GM12878 (cell line): Measurements from ENCODE around the gene OR10G2. TPM values are rescaled to one million over a fixed set of nuclear protein-coding genes. Genes with fewer than 3 reads are reported as not detected.

Source experiments
- ATAC-seq: fragments of 200-7000 bp; cut with Tn5 transposase; 3 replicates; pipeline ENCODE4 v1.9.1; 2020; ENCODE audit warnings: mild to moderate bottlenecking, moderate library complexity
- BruUV-seq: library from RNA; stranded (reverse); fragments of 400-500 nt; replicated peaks from 2 replicates; lab custom pipeline; 2021; lab: Mats Ljungman, UMichigan
- CTCF ChIA-PET: fragments of 300-600 bp; sonication (Branson Sonifier 250); formaldehyde crosslinking; extraction: SDS; loops from one replicate; lab custom pipeline; 2021; ENCODE audit warnings: inconsistent platforms; lab: Yijun Ruan, JAX
- POLR2A ChIA-PET: fragments of 350-600 bp; formaldehyde crosslinking; extraction: SDS; loops from one replicate; lab custom pipeline; 2021; ENCODE audit warnings: inconsistent platforms; lab: Charles Lee
- RAD21 ChIA-PET: fragments of 300-600 bp; sonication (Branson Sonifier 250); formaldehyde crosslinking; loops from one replicate; lab custom pipeline; 2023; ENCODE audit warnings: antibody characterized with exemption; ENCODE audit not compliant: unreplicated experiment; lab: Charles Lee
- SMC1A ChIA-PET: fragments of 300-600 bp; sonication (Branson Sonifier 250); formaldehyde crosslinking; loops from one replicate; lab custom pipeline; 2023; ENCODE audit not compliant: unreplicated experiment, uncharacterized antibody; lab: Charles Lee
- DNase-seq: peaks from one replicate; pipeline ENCODE4 v3.0.0-alpha.2; 2011; ENCODE audit warnings: low read depth, low spot score
- FAIRE-seq: peaks from 3 replicates; lab custom pipeline; 2011; peaks lifted over from hg19 to GRCh38; lab: Jason Lieb, UNC
- H2AFZ ChIP-seq: 2 replicates; pipeline ENCODE4 v1.6.0; 2011; ENCODE audit warnings: low read depth, low read length, control low read depth; ENCODE audit not compliant: control insufficient read depth
- H3K27ac ChIP-seq: 2 replicates; pipeline ENCODE4 v1.5.1; 2011; ENCODE audit warnings: control low read depth; ENCODE audit not compliant: control insufficient read depth, insufficient read depth
- H3K27me3 ChIP-seq, 2 experiments: replicated peaks in 1 of 2; 2 replicates each; pipeline versions ENCODE4 v1.6.0 to v1.6.1; 2011; ENCODE audit warnings: low read length in 1 of 2; ENCODE audit not compliant: control insufficient read depth in 2 of 2, insufficient read depth in 2 of 2
- H3K36me3 ChIP-seq, 2 experiments: 2 replicates each; pipeline ENCODE4 v1.5.1; 2011; ENCODE audit warnings: low read length in 1 of 2; ENCODE audit not compliant: control insufficient read depth in 2 of 2, insufficient read depth in 2 of 2
- H3K4me1 ChIP-seq: 2 replicates; pipeline ENCODE4 v1.6.1; 2011; ENCODE audit warnings: mild to moderate bottlenecking, low read length, moderate library complexity, mixed read lengths; ENCODE audit not compliant: control insufficient read depth, insufficient read depth
- H3K4me2 ChIP-seq: 2 replicates; pipeline ENCODE4 v1.6.0; 2011; ENCODE audit warnings: control low read depth; ENCODE audit not compliant: control insufficient read depth, insufficient read depth
- H3K4me3 ChIP-seq: fragments of 200-600 bp; sonication (generic); 2 replicates; pipeline ENCODE4 v1.5.1; 2016
- H3K79me2 ChIP-seq: 2 replicates; pipeline ENCODE4 v1.6.0; 2011; ENCODE audit warnings: low read length; ENCODE audit not compliant: control insufficient read depth, insufficient read depth
- H3K9ac ChIP-seq: 2 replicates; pipeline ENCODE4 v1.8.0; 2011; ENCODE audit warnings: low read length, control low read depth, mixed read lengths; ENCODE audit not compliant: control insufficient read depth, insufficient read depth
- H3K9me3 ChIP-seq: replicated peaks from 3 replicates; pipeline ENCODE4 v1.5.1; 2011; ENCODE audit warnings: mild to moderate bottlenecking, low read length; ENCODE audit not compliant: control insufficient read depth, insufficient read depth
- H4K20me1 ChIP-seq: 2 replicates; pipeline ENCODE4 v1.6.0; 2011; ENCODE audit not compliant: control insufficient read depth, insufficient read depth
- CEBPZ ChIP-seq: fragments of 150-350 bp; IDR thresholded peaks from 2 replicates; pipeline ENCODE4 v1.6.1; 2016; ENCODE audit warnings: low read depth, low read length
- HDAC2 ChIP-seq: fragments of 200-600 bp; sonication (generic); IDR thresholded peaks from 2 replicates; pipeline ENCODE4 v1.6.1; 2017
- JUND ChIP-seq: IDR thresholded peaks from 2 replicates; pipeline ENCODE4 v1.6.1; 2012; ENCODE audit warnings: low read depth, mild to moderate bottlenecking, low read length, improper control_type of control experiment, moderate library complexity
- MEF2A ChIP-seq: IDR thresholded peaks from 2 replicates; pipeline ENCODE4 v1.6.1; 2011; ENCODE audit warnings: low read depth, mild to moderate bottlenecking, low read length, moderate library complexity; ENCODE audit not compliant: insufficient read depth
- NFIC ChIP-seq: IDR thresholded peaks from 2 replicates; pipeline ENCODE4 v1.6.1; 2012; ENCODE audit warnings: low read depth, mild to moderate bottlenecking, inconsistent platforms, low read length, moderate library complexity
- NR2C2 ChIP-seq: IDR thresholded peaks from 2 replicates; pipeline ENCODE4 v1.6.1; 2011; ENCODE audit warnings: borderline replicate concordance, low read depth; ENCODE audit not compliant: control insufficient read depth, insufficient read length
- RAD51 ChIP-seq: fragments of 450-650 bp; IDR thresholded peaks from 2 replicates; pipeline ENCODE4 v1.6.1; 2016; ENCODE audit warnings: moderate library complexity, mild to moderate bottlenecking, inconsistent platforms
- SMAD5 ChIP-seq: IDR thresholded peaks from 2 replicates; pipeline ENCODE4 v1.6.1; 2016; ENCODE audit warnings: antibody characterized with exemption, low read depth
- SP1 ChIP-seq: IDR thresholded peaks from one replicate; pipeline ENCODE4 v1.6.1; 2011; ENCODE audit warnings: low read depth, low read length
- ZSCAN29 ChIP-seq: fragments of 450-650 bp; IDR thresholded peaks from 2 replicates; pipeline ENCODE4 v1.6.1; 2017; ENCODE audit warnings: mild to moderate bottlenecking, moderate library complexity
- WGBS: methylation state at CpG from one replicate; pipeline ENCODE4 v1.1.6; 2016; ENCODE audit warnings: low lambda C conversion rate; ENCODE audit not compliant: insufficient replicate concordance, insufficient coverage; ENCODE audit errors: missing lambda C conversion rate; 5-methylcytosine and 5-hydroxymethylcytosine counted together
- in situ Hi-C: fragments of 300-500 bp; cut with MboI; formaldehyde crosslinking; loops from 9 replicates; pipeline ENCODE4 v1.14.3; 2018; ENCODE audit warnings: mixed read lengths
- intact Hi-C: fragments of 100-400 bp; cut with micrococcal nuclease; formaldehyde crosslinking; loops from one replicate; pipeline ENCODE4 v1.14.2; 2022; ENCODE audit not compliant: unreplicated experiment
- polyA plus RNA-seq, 11 experiments: library from polyadenylated mRNA; depleted of rRNA in 4 of 11; unstranded in 6 of 11; stranded (reverse) in 5 of 11; fragments of >200 nt; fragmentation: Nextera tagmentation in 4 of 11; fragmentation: Illumina TruSeq in 1 of 11; extraction: Ambion mirVana in 4 of 11; extraction: Trizol in 1 of 11; gene quantifications; 1 replicate in 1 of 11; 2 replicates in 10 of 11; pipeline versions ENCODE4 v1.2.1 to v1.2.3, GENCODE V29; 2011 to 2016; ENCODE audit warnings: inconsistent platforms in 2 of 11, missing spikeins in 2 of 11, low read depth in 1 of 11
- total RNA-seq, 4 experiments: library from RNA; depleted of rRNA in 3 of 4; stranded (reverse); fragments of >200 nt in 3 of 4; fragmentation: Illumina TruSeq in 1 of 4; extraction: Trizol in 1 of 4; gene quantifications; 2 replicates each; pipeline versions ENCODE4 v1.2.1 to v1.2.3, GENCODE V29; 2013 to 2021
- TF ChIP-seq, protein P1 (sequence below): fragments of 450-650 bp; formaldehyde crosslinking; IDR thresholded peaks from 2 replicates; pipeline ENCODE4 v1.4.0; 2022; ENCODE audit warnings: mild to moderate bottlenecking, moderate library complexity
- TF ChIP-seq, protein P2 (sequence below): fragments of 450-650 bp; IDR thresholded peaks from 2 replicates; pipeline ENCODE4 v1.6.1; 2017; ENCODE audit warnings: mild to moderate bottlenecking, moderate library complexity

The OR10G2 gene
- total and polyA plus RNA-seq, 10 of the 15 experiments (the other 5 are each of a cell fraction or from before 2014, with no cell fraction given): not detected

GRCh38 chr14:21654215-21654614 lies 19.5 kb upstream of the OR10G2 start (continued):
- no peak for TF ChIP-seq CEBPZ
- TF ChIP-seq, all 136 proteins: peak for 0

- H3K4me1 ChIP-seq: no peaks in the 10 kb centered on the region
- ChIA-PET SMC1A (interaction anchor here (0.6 kb wide), 1 partner anchor 361 kb away, joined by 3 read pairs; no protein-coding TSS in a partner anchor), CTCF (no interaction called here), POLR2A (no interaction called here), RAD21 (no interaction called here)
- in situ Hi-C loops (no loop called here), intact Hi-C loops (no loop called here)
- H3K9ac ChIP-seq: no peak within 1 kb of the TSS
- no peaks in the 10 kb centered on the region for H3K36me3 ChIP-seq
- H3K27ac ChIP-seq: no peak within 1 kb of the TSS
- no peak for FAIRE-seq
- no peak for ATAC-seq
- H3K4me2 ChIP-seq: no peak within 1 kb of the TSS
- H3K79me2 ChIP-seq: no peaks in the 10 kb centered on the region
- H3K27me3 ChIP-seq: no peaks in the 10 kb centered on the region
- no peaks in the 10 kb centered on the region for H3K9me3 ChIP-seq
- H3K4me3 ChIP-seq: no peak within 1 kb of the TSS
- no TSS peak for BruUV-seq
- H4K20me1 ChIP-seq: no peaks in the 10 kb centered on the region
- H2AFZ ChIP-seq: no peak within 1 kb of the TSS
- no peak for DNase-seq
- 0% methylated on average over 2 of the region's 2 CpGs for WGBS
- TF ChIP-seq, protein P1, sequence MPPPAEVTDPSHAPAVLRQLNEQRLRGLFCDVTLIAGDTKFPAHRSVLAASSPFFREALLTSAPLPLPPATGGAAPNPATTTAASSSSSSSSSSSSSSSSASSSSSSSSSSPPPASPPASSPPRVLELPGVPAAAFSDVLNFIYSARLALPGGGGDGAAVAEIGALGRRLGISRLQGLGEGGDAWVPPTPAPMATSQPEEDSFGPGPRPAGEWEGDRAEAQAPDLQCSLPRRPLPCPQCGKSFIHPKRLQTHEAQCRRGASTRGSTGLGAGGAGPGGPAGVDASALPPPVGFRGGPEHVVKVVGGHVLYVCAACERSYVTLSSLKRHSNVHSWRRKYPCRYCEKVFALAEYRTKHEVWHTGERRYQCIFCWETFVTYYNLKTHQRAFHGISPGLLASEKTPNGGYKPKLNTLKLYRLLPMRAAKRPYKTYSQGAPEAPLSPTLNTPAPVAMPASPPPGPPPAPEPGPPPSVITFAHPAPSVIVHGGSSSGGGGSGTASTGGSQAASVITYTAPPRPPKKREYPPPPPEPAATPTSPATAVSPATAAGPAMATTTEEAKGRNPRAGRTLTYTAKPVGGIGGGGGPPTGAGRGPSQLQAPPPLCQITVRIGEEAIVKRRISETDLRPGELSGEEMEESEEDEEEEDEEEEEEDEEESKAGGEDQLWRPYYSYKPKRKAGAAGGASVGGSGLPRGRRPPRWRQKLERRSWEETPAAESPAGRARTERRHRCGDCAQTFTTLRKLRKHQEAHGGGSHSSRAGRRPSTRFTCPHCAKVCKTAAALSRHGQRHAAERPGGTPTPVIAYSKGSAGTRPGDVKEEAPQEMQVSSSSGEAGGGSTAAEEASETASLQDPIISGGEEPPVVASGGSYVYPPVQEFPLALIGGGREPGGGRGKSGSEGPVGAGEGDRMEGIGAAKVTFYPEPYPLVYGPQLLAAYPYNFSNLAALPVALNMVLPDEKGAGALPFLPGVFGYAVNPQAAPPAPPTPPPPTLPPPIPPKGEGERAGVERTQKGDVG (CRISPR knock-in tag): no peak
- TF ChIP-seq SP1 (no peak), HDAC2 (no peak), NFIC (no peak), RAD51 (no peak), MEF2A (no peak), NR2C2 (no peak), SMAD5 (no peak), ZSCAN29 (no peak), JUND (no peak)
- TF ChIP-seq, protein P2, sequence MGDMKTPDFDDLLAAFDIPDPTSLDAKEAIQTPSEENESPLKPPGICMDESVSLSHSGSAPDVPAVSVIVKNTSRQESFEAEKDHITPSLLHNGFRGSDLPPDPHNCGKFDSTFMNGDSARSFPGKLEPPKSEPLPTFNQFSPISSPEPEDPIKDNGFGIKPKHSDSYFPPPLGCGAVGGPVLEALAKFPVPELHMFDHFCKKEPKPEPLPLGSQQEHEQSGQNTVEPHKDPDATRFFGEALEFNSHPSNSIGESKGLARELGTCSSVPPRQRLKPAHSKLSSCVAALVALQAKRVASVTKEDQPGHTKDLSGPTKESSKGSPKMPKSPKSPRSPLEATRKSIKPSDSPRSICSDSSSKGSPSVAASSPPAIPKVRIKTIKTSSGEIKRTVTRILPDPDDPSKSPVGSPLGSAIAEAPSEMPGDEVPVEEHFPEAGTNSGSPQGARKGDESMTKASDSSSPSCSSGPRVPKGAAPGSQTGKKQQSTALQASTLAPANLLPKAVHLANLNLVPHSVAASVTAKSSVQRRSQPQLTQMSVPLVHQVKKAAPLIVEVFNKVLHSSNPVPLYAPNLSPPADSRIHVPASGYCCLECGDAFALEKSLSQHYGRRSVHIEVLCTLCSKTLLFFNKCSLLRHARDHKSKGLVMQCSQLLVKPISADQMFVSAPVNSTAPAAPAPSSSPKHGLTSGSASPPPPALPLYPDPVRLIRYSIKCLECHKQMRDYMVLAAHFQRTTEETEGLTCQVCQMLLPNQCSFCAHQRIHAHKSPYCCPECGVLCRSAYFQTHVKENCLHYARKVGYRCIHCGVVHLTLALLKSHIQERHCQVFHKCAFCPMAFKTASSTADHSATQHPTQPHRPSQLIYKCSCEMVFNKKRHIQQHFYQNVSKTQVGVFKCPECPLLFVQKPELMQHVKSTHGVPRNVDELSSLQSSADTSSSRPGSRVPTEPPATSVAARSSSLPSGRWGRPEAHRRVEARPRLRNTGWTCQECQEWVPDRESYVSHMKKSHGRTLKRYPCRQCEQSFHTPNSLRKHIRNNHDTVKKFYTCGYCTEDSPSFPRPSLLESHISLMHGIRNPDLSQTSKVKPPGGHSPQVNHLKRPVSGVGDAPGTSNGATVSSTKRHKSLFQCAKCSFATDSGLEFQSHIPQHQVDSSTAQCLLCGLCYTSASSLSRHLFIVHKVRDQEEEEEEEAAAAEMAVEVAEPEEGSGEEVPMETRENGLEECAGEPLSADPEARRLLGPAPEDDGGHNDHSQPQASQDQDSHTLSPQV: no peak
Observed at GRCh38 chr14:21653331-21653885, 18.7 kb upstream of the OR10G2 start, which contains the start of gene OR4E2. OR4E2 (plus strand) TSS chr14:21653835; CDS start chr14:21665083, 11,248 bp downstream.
